ENCODE results near the gene EID2B.
A peak's percentile ranks its signal among the peaks of the same experiment; 100 is the strongest.

Gene EID2B

DNA sequence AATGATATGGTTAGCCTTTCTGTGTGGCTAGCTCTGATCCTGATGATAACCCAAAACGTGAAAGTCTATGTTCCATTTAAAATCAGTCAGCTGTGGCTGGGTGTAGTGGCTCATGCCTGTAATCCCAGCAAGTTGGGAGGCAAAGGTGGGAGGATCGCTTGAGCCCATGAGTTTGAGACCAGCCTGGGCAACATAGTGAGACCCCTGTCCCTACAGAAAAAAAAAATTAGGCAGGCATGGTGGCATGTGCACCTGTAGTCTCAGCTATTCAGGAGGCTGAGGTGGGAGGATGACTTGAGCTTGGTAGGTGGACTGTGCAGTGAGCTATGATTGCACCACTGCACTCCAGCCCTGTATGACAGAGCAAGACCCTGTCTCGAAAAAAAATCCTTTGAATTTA lies 1.1 kb upstream of the EID2B start:
- FAIRE-seq (no peak), DNase-seq (ENCODE audit: extremely low spot score, insufficient read length, low read depth) (no peak)

DNA sequence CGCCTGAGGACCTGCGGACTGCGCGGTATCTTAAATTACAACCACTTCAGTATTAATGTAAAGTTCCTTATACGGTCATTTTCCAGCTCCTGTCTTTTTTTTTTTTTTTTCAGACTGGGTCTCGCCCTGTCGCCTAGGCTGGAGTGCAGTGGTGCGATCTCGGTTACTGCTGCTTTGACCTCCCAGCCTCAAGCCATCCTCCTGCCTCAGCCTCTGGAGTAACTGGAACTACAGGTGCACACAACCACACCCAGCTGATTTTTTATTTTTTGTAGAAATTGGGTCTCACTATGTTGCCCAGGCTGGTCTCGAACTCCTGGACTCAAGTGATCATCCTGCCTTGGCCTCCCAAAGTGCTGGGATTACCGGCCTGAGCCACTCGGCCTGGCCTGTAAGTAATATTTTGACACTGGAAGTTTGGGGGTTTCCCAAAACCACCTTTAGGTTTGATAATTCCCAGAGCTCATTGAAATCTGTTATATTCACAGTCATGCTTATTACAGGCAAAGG lies 406 bp upstream of the EID2B start:
- no peak for FAIRE-seq
- no peak for DNase-seq (ENCODE audit: extremely low spot score, insufficient read length, low read depth)

DNA sequence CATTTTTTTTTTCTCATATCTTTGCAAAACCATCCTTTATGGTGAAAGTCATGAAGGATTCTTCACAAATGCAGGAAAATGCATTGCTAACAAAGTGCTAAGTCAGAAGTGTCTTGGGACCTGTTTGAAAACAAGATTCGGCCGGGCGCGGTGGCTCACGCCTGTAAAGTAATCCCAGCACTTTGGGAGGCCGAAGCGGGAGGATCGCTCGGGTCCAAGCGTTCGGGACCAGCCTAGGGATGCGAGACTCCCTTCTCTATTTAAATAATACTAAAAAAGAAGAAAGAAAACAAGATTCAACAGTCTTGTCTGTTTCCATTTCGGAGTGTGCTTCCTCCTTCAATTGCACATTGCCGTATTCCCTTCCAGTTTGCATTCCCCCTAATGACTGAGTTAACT lies 819 bp downstream of the EID2B start:
- DNase-seq (ENCODE audit: extremely low spot score, insufficient read length, low read depth) (no peak), FAIRE-seq (no peak)

DNA sequence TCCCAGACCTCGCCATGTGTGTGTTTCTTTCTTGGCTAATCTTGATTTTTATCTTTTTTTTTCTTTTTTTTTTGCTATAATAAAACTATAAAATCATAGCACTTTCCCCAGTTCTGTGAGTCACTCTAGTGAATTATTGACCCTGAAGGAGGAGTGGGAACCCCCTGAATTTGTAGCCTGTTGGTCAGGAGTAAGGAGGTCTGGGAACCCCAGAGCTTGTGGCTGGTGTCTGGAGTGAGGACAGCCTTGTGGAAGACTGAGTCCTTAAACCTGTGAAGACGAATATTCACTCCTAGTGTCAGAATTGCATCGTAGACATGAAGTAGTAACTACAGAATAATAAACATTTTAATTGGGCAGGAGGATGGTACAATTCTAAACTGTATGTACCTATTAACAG lies 7.4 kb downstream of the EID2B start:
- DNase-seq (ENCODE audit: extremely low spot score, insufficient read length, low read depth) (no peak), FAIRE-seq (no peak)

DNA sequence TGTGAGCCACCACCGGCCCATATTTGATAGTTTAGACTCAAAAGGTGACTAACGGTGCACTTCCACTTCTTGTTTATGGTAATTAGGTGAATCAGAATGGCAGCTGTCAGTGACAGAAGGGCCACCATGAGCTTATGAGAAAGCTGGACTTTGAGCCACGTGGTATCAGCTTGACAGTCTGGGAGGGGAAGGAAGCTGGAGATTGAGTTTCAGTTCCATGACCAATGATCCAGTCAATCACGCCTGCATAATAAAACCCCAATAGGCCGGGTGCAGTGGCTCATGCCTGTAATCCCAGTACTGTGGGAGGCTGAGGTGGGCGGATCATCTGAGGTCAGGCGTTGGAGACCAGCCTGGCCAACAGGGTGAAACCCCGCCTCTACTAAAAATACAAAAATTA lies 8.2 kb downstream of the EID2B start:
- FAIRE-seq, result no peak
- no peak for DNase-seq (ENCODE audit: extremely low spot score, insufficient read length, low read depth)

DNA sequence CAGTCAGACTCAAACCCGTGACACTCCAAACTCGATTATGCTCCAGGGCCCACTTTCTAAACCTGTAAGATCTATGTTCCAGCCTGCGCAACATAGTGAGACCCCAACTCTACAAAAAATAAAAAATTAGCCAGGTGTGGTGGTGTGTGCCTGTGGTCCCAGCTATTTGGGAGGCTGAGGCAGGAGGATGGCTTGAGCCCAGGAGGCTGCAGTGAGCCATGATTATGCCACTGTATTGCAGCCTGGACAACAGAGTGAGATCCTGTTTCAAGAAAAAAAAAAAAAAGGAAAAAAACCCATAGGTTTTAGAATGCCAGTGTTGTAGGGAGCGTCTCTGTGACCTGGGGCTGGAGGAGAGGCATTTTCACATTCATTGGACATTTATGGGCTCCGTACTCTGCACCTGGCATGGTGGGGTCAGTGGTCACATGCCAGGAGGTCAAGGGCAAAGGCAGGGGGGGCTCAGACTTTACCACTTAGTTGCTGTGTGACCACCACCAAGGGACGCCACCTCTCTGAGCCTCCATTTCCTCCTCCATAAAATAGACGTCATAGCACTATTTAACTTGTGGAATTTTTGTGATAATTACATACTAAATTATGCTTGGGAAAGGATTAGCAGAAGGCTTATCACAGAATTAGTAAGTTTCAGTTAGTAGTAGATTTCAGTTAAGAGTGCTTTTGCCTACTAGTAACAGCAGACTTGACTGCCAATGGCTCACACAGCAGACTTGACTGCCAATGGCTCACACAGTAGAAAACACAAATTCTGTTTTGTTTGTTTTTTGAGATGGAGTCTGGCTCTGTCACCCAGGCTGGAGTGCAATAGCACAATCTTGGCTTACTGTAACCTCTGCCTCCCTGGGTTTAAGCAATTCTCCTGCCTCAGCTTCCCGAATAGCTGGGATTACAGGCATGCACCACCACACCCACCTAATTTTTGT lies 11.8 kb downstream of the EID2B start:
- DNase-seq (ENCODE audit: extremely low spot score, insufficient read length, low read depth) (no peak), FAIRE-seq (no peak)

DNA sequence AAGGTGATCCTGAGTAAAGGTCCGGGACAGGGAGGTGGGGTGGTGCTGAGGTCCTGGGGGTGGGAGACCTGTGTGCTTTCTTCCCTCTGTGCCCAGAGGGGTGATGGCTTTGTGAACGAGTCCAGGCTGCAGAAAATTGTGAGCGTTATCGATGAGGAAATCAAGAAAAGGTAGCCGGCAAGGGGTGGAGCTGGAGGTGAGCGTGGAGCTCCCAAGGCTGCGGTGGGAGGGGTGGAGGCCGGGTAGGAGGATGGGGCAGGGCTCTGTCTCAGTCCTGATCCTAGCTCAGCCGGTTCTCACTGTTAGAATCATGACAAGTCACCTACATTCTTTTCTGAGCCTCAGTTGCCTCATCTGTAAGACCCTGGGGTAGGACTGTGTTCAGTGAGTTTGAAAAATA lies 13.7 kb downstream of the EID2B start:
- DNase-seq (ENCODE audit: extremely low spot score, insufficient read length, low read depth) (no peak), FAIRE-seq (no peak)

DNA sequence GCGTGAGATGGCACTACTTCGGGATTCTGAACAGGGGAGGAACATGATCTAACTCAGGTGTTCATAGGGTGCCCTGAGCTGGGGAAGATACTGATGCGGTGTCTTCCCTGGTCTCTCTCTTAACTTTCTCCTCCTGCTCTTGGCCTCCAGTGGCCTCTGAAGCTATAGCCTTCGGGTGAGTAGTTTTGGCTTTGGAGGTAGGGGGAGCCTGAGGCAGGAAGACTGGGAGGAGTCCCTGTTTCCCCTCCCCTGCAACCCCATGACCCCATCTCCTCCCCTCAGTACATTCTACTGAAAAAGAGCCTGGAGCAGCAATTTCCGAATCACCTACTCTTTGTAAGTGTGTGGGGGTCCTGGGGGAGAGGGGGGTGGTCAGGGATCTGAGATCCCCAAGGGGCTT lies 14.2 kb downstream of the EID2B start:
- FAIRE-seq, result no peak
- no peak for DNase-seq (ENCODE audit: extremely low spot score, insufficient read length, low read depth)

DNA sequence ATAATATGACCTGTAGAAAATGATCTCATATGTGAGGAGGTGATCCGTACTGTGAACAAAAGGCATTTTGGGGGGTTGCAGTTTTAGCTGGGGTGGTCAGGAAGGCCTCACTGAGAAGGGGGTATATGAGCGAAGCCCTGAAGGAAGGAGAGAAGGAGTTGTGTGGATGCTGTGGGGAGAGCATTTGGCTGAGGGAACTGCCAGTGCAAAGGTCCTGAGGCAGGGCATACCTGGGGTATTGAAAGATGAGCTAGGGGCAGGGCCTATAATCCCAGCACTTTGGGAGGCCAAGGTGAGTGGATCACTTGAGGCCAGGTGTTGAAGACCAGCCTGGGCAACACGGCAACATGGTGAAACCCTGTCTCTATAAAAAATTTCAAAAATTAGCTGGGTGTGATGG lies 15.2 kb downstream of the EID2B start:
- no peak for DNase-seq (ENCODE audit: extremely low spot score, insufficient read length, low read depth)
- no peak for FAIRE-seq

DNA sequence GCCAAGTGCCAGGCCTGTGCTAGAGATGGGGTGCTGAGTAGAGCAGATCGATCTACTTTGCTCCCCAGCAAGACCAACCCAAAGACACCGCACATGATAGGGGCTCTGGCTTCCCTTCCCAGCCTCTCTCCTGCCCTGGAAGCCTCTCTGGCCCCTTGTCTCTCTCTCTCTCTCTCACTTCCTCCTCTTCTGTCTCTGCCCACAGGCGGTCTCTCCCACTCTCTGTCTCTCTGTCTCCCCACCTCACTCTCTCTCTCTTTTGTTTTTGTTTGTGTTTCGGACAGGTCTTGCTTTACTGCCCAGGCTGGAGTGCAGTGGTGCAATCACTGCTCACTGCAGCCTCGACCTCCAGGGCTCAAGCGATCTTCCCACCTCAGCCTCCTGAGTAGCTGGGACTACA lies 16.4 kb downstream of the EID2B start:
- DNase-seq (ENCODE audit: extremely low spot score, insufficient read length, low read depth), result no peak
- FAIRE-seq, result no peak

DNA sequence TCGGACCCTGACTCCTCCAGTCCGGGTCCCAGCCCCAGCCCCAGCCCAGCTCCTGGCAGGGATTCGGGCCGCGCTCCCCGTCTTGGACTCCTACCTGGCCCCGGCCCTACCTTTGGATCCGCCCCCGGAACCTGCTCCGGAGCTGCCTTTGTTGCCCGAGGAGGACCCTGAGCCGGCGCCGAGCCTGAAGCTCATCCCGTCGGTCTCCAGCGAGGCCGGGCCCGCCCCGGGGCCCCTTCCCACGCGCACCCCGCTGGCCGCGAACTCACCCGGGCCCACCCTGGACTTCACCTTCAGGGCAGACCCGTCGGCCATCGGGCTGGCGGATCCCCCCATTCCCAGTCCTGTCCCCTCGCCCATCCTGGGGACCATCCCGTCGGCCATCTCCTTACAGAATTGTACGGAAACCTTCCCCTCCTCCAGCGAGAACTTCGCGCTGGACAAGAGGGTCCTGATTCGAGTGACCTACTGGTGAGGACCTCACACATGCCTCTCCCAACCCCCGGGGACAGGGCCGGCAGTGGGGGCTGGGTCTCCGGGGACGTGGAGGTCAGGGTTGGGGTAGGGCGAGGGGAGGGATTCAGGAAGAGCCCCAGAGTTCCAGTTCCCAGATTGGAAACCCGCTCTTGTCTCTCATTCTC lies 17.0 kb downstream of the EID2B start:
- DNase-seq (ENCODE audit: extremely low spot score, insufficient read length, low read depth), result no peak
- no peak for FAIRE-seq

DNA sequence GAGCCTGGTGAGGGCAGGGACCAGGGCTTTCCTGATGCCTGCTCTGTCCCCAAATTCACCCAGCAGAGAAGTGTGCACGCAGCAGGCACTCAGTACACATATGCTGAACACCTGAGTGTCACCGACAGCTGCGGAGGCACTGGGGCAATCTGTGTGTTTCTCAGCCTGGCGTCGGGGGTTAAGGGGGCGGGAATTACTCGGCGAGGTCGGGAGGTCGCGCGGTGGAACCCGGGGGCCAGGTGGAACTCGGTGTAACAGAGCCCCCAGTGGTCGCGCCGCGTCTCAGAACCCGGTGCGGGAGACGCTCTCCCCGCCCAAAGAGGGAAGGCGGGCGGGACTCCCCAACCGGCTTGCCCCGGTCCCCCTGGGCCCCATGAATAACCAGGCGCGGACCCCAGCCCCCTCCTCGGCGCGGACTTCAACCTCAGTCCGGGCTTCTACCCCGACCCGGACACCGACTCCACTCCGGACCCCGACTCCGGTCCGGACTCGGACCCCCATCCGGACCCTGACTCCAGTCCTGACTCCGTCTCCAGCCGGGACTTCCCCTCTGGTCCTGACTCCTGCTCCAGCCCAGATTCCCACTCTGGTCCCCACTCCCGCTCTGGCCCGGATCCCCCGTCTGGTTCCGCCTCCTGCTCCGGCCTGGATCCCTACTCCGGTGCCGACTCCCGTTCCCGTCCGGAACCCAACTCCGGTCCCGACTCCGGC lies 17.7 kb downstream of the EID2B start, which contains the start of gene SELENOV:
TSS of gene SELENOV (plus strand) at position 300 of the 711 bp plus-strand sequence. CDS start at position 374, 74 bp downstream.
- DNase-seq (ENCODE audit: extremely low spot score, insufficient read length, low read depth), result no peak
- FAIRE-seq, result no peak

DNA sequence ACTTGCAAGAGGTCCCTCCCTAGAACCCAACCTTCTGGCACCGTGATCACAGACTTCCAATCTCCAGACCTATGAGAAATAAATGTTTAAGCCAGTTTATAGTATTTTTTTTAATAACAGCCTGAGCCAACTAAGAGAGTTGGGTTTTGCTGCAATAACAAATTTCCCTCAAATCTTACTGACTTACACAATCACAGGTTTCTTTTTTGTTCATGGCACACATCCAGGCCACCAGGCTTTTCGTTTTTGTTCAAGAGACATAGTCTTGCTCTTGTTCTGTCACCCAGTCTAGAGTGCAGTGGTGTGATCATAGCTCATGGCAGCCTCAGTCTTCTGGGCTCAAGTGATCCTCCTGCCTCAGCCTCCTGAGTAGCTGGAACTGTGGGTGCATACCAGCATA lies 19.7 kb downstream of the EID2B start:
- no peak for DNase-seq (ENCODE audit: extremely low spot score, insufficient read length, low read depth)
- no peak for FAIRE-seq

DNA sequence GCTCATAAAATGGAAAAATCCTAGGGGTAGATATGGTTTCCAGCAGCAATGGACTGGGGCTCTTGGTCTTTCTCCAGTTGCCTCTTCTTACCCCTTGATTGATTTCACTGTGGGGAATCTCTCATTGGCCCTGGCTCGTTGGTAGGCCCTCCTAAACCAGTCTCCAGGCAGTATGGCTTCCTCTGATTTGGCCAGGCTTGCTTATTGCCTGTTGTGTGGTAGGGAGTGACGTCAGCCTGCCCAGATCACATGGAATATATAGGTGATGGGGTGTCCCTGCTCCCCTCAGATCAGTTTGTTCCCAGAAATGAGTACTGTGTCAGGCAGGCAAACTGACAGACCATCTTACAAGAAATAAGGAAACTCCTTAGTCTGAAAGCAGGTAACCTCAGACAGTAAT lies 23.4 kb downstream of the EID2B start:
- DNase-seq (ENCODE audit: extremely low spot score, insufficient read length, low read depth), result no peak
- no peak for FAIRE-seq

DNA sequence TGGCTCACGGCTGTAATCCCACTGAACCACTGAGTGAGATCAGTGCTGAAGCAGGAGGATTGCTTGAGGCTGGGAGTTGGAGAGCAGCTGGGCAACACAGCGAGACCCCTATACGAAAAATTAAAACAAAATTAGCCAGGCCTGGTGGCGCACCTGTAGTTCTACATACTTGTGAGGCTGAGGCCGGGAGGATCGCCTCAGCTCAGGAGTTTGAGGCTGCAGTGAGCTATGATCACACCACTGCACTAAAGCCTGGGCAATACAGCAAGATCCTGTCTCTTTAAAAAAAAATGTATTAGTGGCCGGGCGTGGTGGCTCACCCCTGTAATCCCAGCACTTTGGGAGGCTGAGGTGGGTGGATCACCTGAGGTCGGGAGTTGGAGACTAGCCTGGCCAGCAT lies 24.0 kb downstream of the EID2B start:
- no peak for FAIRE-seq

DNA sequence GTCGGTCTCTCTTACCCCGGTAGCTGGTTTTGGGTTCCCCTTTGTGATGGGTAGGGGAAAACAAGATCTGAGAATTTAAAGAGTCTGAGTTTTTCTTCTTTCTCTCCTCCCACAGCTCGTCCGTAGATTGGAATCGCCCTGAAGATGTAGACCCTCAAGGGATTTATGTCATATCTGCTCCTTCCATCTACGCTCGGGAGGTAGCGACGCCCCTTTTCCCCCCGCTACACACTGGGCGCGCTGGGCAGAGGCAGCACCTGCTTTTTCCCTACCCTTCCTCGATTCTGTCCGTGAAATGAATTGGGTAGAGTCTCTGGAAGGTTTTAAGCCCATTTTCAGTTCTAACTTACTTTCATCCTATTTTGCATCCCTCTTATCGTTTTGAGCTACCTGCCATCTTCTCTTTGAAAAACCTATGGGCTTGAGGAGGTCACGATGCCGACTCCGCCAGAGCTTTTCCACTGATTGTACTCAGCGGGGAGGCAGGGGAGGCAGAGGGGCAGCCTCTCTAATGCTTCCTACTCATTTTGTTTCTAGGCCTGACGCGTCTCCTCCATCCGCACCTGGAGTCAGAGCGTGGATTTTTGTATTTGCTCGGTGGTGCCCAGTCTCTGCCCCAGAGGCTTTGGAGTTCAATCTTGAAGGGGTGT lies 24.8 kb downstream of the EID2B start:
- FAIRE-seq, result no peak
- no peak for DNase-seq (ENCODE audit: extremely low spot score, insufficient read length, low read depth)

More for the DNA sequence above, 24.0 kb downstream of the EID2B start:
- DNase-seq (ENCODE audit: extremely low spot score, insufficient read length, low read depth), result no peak

DNA sequence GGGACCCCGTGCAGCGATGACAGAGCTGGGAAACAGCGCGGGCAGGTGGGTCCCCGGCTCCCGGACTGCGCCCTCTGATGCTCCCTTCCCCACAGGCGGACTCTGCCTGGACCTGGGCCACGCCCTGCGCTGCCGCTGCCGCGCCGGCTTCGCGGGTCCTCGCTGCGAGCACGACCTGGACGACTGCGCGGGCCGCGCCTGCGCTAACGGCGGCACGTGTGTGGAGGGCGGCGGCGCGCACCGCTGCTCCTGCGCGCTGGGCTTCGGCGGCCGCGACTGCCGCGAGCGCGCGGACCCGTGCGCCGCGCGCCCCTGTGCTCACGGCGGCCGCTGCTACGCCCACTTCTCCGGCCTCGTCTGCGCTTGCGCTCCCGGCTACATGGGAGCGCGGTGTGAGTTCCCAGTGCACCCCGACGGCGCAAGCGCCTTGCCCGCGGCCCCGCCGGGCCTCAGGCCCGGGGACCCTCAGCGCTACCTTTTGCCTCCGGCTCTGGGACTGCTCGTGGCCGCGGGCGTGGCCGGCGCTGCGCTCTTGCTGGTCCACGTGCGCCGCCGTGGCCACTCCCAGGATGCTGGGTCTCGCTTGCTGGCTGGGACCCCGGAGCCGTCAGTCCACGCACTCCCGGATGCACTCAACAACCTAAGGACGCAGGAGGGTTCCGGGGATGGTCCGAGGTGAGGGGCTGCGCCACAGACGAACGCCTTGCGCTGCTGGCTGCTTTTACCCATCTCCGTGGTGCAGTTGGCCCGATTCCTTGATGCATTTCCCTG lies 25.5 kb downstream of the EID2B start:
- FAIRE-seq, result peak; percentile 79
- DNase-seq (ENCODE audit: extremely low spot score, insufficient read length, low read depth), result peak; percentile 78

DNA sequence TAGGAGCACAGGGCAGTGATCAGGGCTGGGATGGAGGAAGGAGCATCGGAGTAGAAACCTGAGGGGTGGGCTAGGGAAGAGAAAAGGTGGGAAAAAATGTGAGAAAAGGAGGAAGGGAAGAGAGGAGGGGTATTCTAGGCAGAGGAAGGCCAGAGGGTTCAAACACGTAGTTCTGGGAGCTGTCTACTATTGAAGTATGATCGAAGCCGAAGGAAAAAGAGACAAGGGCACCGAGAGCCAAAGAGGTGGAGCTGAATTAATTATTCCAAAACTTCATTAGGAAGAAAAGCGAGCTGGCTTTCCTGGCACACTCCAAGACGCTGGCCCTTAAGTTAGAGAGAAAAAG lies 26.1 kb downstream of the EID2B start:
- FAIRE-seq, result no peak
- no peak for DNase-seq (ENCODE audit: extremely low spot score, insufficient read length, low read depth)

DNA sequence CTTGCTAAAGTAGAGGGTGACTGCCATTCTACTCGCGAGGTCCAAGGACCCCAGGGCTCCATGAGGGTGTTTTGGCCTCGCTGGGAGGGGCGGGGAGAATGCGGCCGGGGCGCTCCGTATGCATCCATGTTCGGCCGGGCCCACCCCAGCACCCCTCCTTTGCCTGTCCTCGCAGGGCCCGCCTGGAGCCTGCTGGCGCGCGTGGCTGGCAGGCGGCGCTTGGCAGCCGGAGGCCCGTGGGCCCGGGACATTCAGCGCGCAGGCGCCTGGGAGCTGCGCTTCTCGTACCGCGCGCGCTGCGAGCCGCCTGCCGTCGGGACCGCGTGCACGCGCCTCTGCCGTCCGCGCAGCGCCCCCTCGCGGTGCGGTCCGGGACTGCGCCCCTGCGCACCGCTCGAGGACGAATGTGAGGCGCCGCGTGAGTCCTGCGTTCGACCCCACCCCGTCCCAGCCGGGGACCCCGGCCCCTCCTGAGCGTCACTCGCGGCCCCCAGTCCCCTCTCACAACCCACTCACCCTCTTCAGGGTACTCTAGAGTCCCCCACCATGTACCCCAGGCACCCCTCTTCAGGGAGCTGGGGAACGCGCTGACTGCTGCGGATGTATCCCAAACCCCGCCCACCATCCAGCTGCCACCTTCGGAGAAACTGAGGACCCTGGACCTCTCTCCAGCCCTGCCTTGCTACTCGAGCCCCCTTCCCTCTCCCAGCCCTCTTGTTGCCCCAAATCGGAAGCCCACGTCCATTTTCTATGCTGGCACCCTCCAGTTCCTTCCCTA lies 29.8 kb downstream of the EID2B start:
- DNase-seq (ENCODE audit: extremely low spot score, insufficient read length, low read depth), result peak; percentile 77
- FAIRE-seq, result peak; percentile 87
